Mesenteric fat pad (tissue), 1 donor: Measurements from ENCODE around the gene TNP1. TPM values are rescaled to one million over a fixed set of nuclear protein-coding genes. Genes with fewer than 3 reads are reported as not detected.

Experiments
- DNase-seq: peaks from one replicate; pipeline ENCODE4 v3.0.0-alpha.2; 2020; ENCODE audit warnings: low spot score
- long read RNA-seq: library from polyadenylated mRNA; unstranded; transcript quantifications from one replicate; pipeline ENCODE4 v2.0.0, GENCODE V29; 2020
- total RNA-seq: library from RNA; stranded (reverse); fragmentation: NEBNext Ultra II Directional; extraction: Animal tissue kit (Norgen Biotek cat#: 25700); gene quantifications from one replicate; pipeline ENCODE4 v1.2.1, GENCODE V29; 2021
- donor health status: DM: yes; HTN: yes; CAD: no.

TNP1 gene, protein sequence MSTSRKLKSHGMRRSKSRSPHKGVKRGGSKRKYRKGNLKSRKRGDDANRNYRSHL
- total RNA-seq: not detected
- long read RNA-seq: 0 reads

DNA sequence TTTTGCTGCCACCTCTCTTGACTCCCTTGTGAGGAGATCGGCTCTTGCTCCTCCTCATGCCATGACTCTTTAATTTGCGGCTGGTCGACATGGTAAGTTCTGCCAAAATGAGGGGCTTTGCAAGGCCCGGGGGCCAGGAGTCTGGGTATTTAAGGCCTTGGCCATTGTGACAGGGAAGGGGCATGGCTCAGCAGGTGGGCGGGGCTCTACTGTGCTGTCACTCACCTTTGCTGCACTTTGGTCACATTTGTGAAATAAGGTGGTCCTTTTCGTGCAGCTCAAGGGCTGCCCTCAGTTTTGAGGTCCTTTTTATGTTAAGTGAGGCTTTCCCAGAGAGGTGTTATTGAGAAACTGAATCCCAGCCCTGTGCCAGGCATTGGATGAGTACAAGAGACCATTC lies at the start of gene TNP1:
TSS of gene TNP1 (minus strand) at position 121 of the 400 bp plus-strand sequence. CDS start at position 91, 30 bp downstream.
- no peak for DNase-seq

DNA sequence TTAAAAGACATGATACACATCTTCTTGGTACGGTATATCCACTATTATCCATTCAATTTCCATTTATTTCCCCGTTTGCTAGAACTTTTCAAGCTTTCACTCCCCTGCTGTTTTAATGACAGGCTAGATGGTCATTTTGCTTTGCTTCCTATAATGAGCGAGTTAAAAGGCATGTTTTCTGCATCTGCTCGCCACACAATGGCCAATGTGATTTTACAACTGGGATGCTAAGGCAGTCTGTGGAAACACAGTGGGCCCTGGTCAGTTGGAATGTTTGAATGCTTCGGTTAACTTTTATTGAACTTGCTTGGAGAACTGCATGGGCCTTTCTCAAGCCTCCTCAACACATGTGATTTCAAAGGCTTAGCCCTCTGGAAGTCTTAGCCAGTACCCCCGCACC lies 48.4 kb upstream of the TNP1 start:
- DNase-seq: no peak

DNA sequence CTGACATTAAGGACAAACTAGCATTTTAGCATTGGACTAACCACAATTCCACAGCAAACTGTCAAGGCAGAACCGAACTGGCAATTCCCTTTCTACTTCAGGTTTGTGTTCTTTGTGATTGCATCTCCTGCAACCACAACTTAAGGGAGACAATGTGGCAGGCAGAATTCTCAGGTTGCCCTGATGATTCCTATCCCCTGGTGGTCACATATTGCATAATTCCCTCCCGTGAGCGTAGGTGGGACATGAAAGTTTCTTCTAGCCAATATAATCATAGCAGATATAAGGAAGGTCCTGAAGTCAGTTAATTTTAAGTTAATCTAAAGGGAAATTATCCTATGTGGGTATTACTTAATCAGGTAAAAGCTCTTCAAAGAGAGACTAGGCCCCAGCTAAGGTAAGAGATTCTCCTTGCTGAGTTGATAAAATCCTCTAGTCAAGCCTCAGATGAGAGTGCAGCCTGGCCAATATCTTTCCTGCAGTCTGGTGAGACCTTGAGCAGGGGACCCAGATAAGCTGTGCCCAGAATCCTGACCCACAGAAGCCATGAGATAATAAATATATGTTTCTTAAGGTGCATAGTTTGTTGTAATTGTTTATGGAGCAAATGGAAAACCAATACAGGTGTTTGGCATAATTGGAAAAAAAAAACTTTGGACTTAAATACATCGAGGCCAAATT lies 45.9 kb upstream of the TNP1 start:
- no peak for DNase-seq

DNA sequence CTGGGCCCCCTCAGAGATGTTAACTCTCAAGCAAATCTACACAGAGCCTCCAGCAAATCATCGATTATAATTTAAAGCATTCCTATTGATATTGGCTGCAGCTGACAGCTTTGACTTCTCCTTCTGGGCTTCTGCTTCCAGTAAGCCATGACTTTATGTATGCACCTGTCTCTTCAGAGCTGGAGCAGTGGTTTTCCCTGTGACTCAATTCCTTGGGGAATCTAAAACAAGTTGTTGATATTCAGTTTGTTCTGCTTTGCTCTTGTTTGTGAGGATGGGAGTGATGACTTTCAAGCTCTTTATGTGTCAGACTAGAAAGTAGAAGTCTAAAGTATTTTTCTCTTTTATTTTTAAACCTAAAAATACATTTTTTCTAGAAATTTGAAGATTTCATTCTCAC lies 45.1 kb upstream of the TNP1 start:
- DNase-seq: no peak

DNA sequence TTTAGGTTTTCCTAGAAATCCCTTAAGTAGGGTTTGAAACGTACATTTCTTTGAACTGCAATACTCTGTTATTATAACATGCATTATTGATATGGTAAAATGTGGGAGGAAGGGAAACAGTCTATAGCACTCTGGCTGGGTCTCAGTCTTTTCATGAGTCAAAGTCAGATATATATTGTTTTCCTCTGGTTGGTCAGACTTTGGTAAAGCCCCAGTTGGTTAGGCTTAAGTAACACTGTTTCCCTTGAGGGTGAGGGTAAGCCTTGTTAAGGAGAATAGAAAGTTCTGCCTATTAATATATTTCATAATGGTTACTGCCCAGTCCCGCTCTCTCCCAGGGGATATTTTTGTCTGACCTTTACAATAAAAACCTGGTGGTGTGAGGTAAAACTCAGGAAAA lies 44.7 kb upstream of the TNP1 start:
- DNase-seq: no peak

DNA sequence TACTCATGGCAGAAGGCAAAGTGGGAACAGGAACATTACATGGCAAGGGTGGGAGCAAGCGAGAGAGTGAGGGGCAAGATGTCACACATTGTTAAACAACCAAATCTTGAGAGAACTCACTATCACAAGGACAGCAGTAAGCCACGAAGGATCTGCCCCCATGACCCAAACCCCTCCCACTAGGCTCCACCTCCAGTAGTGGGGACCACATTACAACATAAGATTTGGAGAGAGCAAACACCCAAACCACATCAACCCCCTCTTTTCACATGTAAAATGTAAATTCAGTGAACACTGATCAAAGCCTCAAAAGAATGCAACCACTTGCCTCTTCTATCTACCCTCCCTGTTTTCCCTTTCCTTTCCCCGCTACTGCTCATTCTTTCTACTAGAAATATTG lies 43.6 kb upstream of the TNP1 start:
- no peak for DNase-seq

DNA sequence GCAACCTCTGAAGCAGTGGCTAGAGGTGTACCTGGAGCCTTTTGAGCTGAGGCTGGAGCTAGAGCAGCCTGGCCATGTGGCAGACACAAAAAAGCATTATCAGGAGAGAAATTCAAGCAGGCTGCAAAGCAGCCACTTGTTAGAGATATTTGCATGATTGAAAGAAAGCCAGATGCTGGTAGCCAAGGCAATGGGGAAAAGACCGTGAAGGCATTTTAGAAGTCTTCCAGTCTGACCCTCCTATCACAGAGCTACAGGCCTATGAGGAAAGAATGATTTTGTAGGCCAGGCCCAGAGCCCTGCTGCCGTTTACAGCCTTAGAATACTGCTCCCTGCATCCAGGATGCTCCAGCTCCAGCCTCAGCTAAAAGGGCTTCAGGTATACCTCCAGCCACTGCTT lies 41.4 kb upstream of the TNP1 start:
- no peak for DNase-seq

DNA sequence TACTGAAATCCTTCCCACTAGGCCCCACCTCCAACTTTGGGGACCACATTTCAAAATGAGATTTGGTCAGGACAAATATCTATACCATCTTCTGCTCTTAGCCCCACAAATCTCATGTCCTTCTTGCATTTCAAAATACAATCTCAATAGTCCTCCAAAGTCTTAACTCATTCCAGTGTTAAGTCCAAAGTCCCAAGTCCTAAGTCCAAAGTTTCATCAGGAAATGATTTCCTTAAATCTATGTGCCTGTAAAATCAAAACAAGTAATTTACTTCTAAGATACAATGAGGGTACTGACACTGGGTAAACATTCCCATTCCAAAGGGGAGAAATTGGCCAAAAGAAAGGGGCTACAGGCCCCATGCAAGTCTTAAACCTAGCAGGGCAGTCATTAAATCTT lies 40.5 kb upstream of the TNP1 start:
- no peak for DNase-seq

DNA sequence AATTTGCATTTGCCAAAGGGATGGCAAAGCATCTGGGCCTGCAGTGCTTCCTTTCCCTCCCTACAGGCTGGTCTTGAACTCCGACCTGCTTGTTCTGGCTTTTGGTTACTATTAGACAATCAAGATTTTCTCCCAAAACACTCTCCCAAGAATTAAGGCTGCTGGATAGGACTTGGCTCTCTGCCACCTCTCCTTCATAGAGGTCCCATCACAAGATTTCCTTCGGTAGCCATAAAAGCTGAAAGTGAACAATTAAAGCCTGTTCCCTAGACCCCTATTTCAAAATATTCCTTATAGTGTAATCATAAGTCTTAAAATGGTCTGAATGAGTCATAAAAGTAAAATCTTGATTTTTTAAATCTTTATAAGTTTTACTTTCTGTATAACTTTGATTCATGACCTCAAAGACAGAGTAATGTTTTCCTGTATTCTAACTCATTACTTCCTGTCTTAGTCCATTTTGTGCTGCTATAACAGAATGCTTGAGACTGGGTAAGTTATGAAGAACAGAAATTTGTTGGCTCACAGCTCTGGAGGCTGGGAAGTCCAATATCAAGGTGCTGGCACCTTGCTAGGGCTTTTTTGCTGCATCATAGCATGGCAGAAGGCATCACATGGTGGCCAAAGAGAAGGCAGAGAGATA lies 37.8 kb upstream of the TNP1 start:
- DNase-seq: no peak

DNA sequence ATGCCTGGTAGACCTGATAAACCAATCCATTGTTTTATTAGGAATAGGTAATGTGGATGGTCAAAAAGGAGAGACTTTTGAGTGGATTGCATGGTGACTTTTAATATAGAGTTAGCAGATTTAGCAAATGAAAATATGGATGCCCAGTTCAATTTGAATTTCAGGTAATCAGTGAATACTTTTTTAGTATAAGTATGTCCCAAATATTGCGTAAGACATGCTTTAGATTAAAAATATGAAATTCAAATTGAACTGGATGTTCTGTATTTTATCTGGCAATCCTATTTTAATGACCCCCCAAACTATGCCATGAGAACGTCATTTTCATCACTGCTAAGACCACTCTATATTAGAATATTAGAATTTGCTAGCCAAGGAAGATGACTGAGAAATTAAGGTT lies 30.3 kb upstream of the TNP1 start:
- DNase-seq: no peak

DNA sequence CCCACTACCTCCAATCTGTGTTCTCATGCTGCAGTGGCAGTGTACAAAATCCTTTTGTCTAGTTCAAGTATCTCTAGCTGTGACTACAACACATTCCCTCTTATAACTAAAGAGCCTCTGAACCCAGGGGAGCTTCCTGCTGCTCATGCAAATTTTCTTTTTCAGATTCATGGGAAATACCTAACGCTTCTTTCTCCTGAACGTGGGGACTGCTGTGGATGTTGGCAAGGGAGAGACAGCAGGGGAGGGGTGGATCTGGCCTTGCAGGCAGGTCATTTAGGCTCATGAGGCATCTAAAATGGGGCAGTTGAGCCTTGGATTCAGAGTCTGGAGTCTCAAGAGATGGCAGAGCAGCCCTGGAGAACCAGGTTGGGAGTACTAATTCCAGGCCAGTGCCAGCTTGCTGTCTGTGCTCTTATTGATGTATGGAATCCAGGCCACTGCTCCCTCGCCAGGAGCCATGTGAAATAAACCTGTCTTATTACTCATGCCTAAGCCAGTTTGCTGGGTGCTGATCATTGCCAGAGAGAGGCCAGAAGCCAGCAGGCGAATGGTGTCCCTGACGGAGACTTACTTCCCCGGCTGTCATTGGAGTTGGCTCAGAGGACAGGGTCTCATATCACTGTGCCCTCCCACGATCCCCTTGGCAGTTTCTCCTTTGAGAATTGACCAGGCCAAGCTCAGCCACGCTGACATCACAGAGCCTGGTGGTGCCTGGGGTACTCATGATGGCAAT lies 29.2 kb upstream of the TNP1 start:
- no peak for DNase-seq

DNA sequence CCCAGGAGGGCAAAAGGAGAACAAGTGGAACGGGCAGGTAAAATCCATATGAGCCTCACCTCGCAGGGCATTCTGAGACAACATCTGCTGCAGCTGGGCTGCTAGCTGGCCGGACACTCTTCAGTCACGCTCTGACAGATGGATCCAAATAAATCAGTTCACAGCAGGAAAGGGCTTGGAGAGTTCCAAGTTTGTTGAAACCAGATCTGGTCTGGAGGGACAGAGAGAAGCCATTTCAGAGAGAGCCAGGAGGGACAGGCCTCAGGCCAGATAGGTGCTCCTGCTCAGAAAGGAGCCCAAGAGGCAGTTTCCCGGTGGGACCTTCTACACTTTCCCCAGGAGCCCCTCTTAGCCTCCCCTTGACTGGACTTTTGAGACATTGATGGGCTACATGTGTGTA lies 28.2 kb upstream of the TNP1 start:
- DNase-seq: no peak

DNA sequence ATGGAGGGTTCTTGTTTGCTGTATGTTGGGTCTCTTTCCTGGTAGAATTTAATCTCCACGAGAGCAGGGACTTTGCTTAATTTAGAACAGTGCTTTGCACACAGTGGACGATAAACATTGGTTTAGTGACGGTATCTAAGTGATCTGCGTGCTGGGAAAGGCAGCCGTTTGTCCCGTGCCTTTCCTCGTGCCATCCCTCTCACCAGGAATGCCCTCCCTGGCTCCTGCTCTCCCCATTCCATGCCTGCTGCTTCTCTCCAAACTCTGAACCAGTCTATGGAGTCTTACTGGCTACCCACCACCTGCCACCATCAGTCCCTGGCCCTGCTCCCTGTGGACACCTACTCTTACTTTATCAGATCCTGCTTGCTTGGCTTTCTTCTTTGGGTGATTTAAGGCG lies 27.3 kb upstream of the TNP1 start:
- DNase-seq: no peak

DNA sequence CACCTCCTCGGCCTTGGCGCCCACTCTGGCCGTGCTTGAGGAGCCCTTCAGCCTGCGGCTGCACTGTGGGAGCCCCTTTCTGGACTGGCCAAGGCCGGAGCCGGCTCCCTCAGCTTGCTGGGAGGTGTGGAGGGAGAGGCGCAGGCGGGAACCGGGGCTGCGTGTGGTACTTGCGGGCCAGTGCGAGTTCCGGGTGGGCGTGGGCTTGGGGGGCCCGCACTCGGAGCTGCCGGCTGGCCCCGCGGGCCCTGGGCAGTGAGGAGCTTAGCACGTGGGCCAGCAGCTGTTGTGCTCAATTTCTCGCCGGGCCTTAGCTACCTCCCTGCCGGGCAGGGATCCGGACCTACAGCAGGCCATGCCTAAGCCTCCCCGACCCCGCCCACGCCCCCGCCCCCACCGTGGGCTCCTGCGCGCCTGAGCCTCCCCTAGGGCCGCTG lies 25.3 kb upstream of the TNP1 start:
- DNase-seq: no peak

DNA sequence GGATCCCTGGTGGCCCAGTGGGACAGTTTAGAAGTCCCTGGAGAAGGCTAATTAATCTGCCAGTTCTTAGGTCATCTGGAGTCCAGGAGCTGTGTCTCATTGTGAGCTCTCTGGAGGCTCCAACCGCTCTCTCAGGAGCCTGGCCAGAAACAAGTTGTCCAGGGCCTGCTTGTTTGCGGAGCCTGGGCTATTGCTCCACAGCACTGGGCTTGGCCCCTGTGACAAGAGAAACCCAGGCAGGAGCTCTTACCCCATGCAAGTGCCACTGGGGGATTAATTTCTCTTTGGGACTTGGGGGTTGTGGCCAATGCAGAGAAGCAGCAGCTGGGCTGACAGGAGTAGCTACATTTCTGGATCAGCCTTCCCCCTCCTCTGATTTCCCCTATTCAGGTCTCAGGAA lies 24.5 kb upstream of the TNP1 start:
- no peak for DNase-seq

DNA sequence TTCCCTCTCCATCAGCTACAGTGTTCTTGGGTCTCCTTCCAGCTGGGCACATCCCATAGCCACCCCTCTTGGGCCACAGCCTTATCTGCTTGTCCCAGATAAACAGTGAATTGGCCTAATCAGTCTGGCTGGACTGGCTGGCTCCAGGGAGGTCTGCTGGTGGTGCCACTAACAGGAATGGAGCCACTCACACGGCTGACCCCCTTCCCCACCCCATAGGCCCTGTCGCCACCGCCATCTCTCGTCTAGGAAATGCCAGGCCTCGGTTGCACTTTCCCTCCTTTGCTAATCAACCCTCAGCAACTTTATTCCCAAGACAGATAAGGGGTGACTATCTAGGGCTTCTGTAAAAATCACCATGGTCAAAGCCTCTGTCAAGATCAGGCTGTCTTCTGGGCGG lies 23.0 kb upstream of the TNP1 start:
- DNase-seq: no peak

DNA sequence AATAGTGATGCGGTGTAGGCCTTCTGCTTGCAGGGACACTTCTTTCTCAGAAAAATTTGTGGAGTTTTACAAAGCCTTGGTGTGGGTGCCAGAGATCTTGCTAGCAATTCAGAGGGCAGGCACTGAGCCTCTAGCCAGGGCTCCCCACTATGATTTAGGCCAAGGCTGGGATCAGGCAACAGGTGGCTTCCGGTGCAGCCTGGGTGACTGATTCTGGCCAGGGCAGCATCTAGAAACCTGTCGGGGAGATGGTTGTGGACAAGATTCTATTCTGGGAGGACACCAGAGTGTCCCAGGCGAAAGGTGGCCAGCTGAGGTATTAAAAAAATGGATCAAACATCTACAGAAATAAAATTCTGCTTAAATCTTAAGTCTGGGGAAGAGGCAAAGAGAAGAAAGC lies 21.5 kb upstream of the TNP1 start:
- no peak for DNase-seq

DNA sequence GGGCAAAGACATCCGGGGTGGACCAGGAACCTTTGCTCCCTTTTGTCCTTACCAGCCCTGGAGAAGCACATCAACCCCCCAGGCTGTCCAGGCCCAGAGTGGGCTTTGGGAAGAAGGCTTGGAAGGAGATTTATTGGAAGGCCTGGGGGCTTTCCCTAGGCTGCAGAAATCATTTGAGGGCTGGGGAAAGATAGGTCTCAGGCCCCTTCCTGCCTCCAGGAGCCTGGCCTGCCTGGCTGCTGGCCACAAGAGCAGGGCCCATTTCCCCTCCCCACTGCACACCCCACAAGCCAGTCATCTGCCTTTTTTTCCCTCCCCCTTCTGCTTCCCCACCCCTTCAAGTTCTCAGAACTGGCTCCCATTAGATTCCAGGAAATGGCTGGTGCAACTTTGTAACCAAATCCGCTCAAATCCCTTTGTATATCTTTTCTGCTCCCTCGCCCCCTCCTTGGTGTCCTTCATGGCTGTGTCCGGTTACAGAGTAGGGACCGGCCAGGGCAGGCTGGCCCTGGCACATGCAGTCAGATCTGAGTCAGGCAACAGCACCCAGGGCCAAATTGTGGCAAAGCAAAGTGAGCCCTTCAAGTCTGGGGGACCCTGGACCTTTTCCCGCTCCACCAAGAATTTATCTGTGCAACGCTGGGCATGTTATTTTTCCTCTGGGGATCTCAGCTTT lies 20.8 kb upstream of the TNP1 start:
- no peak for DNase-seq

DNA sequence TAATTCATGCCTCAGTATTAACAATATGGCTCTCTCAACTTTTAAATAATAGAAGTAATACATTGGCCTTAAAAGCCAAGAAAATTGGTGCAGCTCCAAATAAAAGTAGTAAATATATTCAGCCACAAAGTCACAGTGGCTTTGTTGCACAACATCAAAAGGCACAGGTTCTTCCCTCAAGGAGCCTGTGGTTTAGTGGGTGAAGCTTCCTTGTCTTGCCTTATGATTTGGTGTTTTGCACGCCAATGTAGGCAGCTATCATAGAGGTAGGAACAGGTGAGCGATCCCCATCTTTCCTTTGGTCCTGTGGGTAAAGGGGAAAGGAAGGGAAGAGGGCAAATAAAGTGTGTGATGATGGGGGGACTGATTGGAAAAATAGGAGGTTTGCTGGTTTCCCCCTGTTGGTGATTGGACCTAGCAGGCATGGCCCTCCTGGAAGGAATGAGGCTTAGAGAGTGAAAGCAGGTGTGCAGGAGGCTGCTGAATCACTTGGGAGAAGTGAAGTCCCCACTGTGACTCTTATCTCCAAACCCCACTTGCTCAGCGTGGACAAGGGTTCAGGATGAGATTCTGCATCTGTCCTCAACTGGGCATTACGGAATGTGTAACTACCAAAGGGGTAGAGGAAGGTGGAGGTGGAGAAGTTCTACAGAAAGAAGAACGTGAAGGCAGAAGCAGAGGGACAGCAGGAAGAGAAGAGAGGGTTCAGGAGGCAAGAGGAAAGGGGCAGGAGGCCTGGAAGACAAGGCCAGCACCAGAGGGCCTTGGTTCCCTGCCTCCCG lies 20.1 kb upstream of the TNP1 start:
- DNase-seq: no peak

DNA sequence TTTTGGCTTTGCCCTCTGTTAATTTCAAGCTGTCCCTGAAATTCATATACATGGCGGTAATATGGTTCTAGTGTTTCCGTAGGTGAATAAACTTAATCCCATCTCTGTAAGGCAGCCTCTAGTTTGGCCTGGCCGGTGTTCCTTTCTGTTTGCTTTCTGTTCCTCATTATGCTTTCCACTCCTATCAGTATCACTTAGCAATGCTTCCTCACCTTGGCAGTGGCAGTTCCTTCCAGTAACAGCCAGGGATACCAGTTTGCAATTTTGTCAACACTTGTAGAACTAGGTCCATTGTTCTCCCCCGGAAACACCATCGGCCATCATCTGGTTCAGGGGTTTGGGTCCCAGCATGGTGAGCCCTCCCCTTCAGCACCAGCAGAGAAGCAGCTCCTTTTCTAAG lies 18.2 kb upstream of the TNP1 start:
- DNase-seq: no peak

DNA sequence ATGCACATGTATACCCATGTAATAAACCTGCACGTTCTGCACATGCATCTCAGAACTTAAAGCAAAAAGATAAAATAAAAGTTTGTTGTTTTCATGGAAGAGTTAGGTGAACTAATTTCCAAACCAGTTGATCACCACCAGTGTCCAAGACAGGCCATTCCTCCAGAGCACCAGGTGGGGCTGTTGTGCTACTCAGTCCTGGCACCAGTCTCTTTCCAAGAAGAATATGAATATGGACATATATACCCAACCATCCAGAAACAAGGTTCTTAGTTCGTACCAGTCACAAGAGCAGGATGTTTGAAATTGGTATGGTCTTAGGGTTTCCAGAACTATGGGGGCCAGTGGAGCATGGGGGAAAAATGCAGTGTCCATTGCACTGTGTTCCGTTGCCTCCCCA lies 17.2 kb upstream of the TNP1 start:
- no peak for DNase-seq
